Caco-2 (cell line): ENCODE results near the gene UBL3. TPM values are rescaled to one million over a fixed set of nuclear protein-coding genes. Genes with fewer than 3 reads are reported as not detected.

Experiments used
- BruUV-seq: library from RNA; stranded (reverse); fragments of 400-500 nt; replicated peaks from 2 replicates; lab custom pipeline; 2021; lab: Mats Ljungman, UMichigan
- CTCF ChIA-PET: fragments of 300-600 bp; sonication (Branson Sonifier 250); formaldehyde crosslinking; loops from one replicate; lab custom pipeline; 2022; ENCODE audit warnings: antibody characterized with exemption; lab: Charles Lee
- POLR2A ChIA-PET: fragments of 300-600 bp; sonication (Branson Sonifier 250); formaldehyde crosslinking; loops from one replicate; lab custom pipeline; 2022; ENCODE audit warnings: antibody characterized with exemption; lab: Charles Lee
- DNase-seq, 2 experiments: peaks; one replicate each; pipeline versions ENCODE4 v3.0.0 to v3.0.0-alpha.2; 2020 to 2022
- H3K27me3 ChIP-seq: replicated peaks from 2 replicates; pipeline ENCODE4 v1.6.0; 2011; ENCODE audit warnings: low read length; ENCODE audit not compliant: control insufficient read depth, insufficient read depth
- H3K36me3 ChIP-seq: 2 replicates; pipeline ENCODE4 v1.5.1; 2011; ENCODE audit warnings: low read length; ENCODE audit not compliant: control insufficient read depth, insufficient read depth
- H3K4me1 ChIP-seq: fragments of 250-450 bp; sonication (Bioruptor Pico); 2 replicates; pipeline ENCODE4 v1.5.1; 2020; ENCODE audit warnings: mild to moderate bottlenecking
- H3K4me3 ChIP-seq: 2 replicates; pipeline ENCODE4 v1.5.1; 2011; ENCODE audit warnings: low read depth, mild to moderate bottlenecking, control low read depth, low read length
- H3K9me3 ChIP-seq: fragments of 250-450 bp; sonication (Bioruptor Pico); 2 replicates; pipeline ENCODE4 v1.5.1; 2020; ENCODE audit warnings: mild to moderate bottlenecking, moderate library complexity
- H3K27ac Mint-ChIP-seq: one replicate; pipeline ENCODE4 v1.8.0; 2022; ENCODE audit warnings: mixed read lengths; ENCODE audit not compliant: unreplicated experiment
- H3K27me3 Mint-ChIP-seq: one replicate; pipeline ENCODE4 v1.8.0; 2022; ENCODE audit warnings: mixed read lengths; ENCODE audit not compliant: insufficient read depth, unreplicated experiment
- H3K36me3 Mint-ChIP-seq: one replicate; pipeline ENCODE4 v1.8.0; 2022; ENCODE audit warnings: mild to moderate bottlenecking, mixed read lengths; ENCODE audit not compliant: insufficient read depth, unreplicated experiment
- H3K4me1 Mint-ChIP-seq: one replicate; pipeline ENCODE4 v1.8.0; 2022; ENCODE audit warnings: low read depth, mixed read lengths; ENCODE audit not compliant: unreplicated experiment
- H3K4me3 Mint-ChIP-seq: one replicate; pipeline ENCODE4 v1.8.0; 2022; ENCODE audit warnings: mild to moderate bottlenecking, moderate library complexity, mixed read lengths; ENCODE audit not compliant: unreplicated experiment
- H3K9me3 Mint-ChIP-seq: one replicate; pipeline ENCODE4 v1.8.0; 2022; ENCODE audit warnings: mixed read lengths; ENCODE audit not compliant: unreplicated experiment
- intact Hi-C: fragments of 100-400 bp; cut with micrococcal nuclease; formaldehyde crosslinking; loops from one replicate; pipeline ENCODE4 v1.10.0; 2022; ENCODE audit not compliant: unreplicated experiment
- total RNA-seq: library from RNA; stranded (reverse); gene quantifications from 2 replicates; pipeline ENCODE4 v1.2.3, GENCODE V29; 2022
- TF ChIP-seq, protein P1 (sequence below), 2 experiments: fragments of 200-600 bp in 1 of 2; IDR thresholded peaks; 1 replicate in 1 of 2; 2 replicates in 1 of 2; pipeline versions ENCODE4 v1.5.1 to v1.8.0; 2011 to 2022; ENCODE audit warnings: antibody characterized with exemption in 1 of 2, control low read depth in 1 of 2, inconsistent platforms in 1 of 2, low read depth in 1 of 2, low read length in 1 of 2, mild to moderate bottlenecking in 1 of 2, moderate library complexity in 1 of 2; ENCODE audit not compliant: insufficient read depth in 1 of 2, severe bottlenecking in 1 of 2, unreplicated experiment in 1 of 2

UBL3 gene
- total RNA-seq, 1 experiment from 2014 or later: 37.5 TPM

GRCh38 chr13:29817604-29818378 lies 32.6 kb downstream of the UBL3 start:
- Histone ChIP-seq H3K4me1 (peaks cover 4% of the 10 kb centered on the region; the same call in 1 of the 2 replicates), H3K9me3 (no peaks in the 10 kb centered on the region), H3K27me3 (no peaks in the 10 kb centered on the region), H3K4me3 (no peak overlapping the region), H3K36me3 (no peaks in the 10 kb centered on the region)
- H3K27ac Mint-ChIP-seq: no peak overlapping the region
- H3K4me3 Mint-ChIP-seq: no peak overlapping the region
- ChIA-PET POLR2A (no interaction called here), CTCF (no interaction called here)
- TF ChIP-seq, protein P1, sequence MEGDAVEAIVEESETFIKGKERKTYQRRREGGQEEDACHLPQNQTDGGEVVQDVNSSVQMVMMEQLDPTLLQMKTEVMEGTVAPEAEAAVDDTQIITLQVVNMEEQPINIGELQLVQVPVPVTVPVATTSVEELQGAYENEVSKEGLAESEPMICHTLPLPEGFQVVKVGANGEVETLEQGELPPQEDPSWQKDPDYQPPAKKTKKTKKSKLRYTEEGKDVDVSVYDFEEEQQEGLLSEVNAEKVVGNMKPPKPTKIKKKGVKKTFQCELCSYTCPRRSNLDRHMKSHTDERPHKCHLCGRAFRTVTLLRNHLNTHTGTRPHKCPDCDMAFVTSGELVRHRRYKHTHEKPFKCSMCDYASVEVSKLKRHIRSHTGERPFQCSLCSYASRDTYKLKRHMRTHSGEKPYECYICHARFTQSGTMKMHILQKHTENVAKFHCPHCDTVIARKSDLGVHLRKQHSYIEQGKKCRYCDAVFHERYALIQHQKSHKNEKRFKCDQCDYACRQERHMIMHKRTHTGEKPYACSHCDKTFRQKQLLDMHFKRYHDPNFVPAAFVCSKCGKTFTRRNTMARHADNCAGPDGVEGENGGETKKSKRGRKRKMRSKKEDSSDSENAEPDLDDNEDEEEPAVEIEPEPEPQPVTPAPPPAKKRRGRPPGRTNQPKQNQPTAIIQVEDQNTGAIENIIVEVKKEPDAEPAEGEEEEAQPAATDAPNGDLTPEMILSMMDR (IDR thresholded peaks at IDR 0.05; ENCODE audit: insufficient read depth in 1 of 2, low read depth in 1 of 2, low read length in 1 of 2, severe bottlenecking in 1 of 2, unreplicated experiment in 1 of 2): no peak
- no peaks in the 10 kb centered on the region for H3K36me3 Mint-ChIP-seq
- no peaks in the 10 kb centered on the region for H3K27me3 Mint-ChIP-seq
- no peaks in the 10 kb centered on the region for H3K4me1 Mint-ChIP-seq
- intact Hi-C loops: no loop called here
- no peak for DNase-seq
- H3K9me3 Mint-ChIP-seq: no peaks in the 10 kb centered on the region
- BruUV-seq: no TSS peak

GRCh38 chr13:29816715-29817114 lies 33.7 kb downstream of the UBL3 start:
- Histone ChIP-seq H3K36me3 (no peaks in the 10 kb centered on the region), H3K4me1 (peaks cover 13% of the 10 kb centered on the region; the same call in 1 of the 2 replicates), H3K9me3 (no peaks in the 10 kb centered on the region), H3K4me3 (no peak overlapping the region), H3K27me3 (no peaks in the 10 kb centered on the region)
- no TSS peak for BruUV-seq
- Mint-ChIP-seq H3K27me3 (no peaks in the 10 kb centered on the region), H3K4me1 (peaks cover 5% of the 10 kb centered on the region), H3K4me3 (no peak overlapping the region), H3K27ac (no peak overlapping the region), H3K36me3 (no peaks in the 10 kb centered on the region), H3K9me3 (no peaks in the 10 kb centered on the region)
- POLR2A ChIA-PET: no interaction called here
- TF ChIP-seq, protein P1 (IDR thresholded peaks at IDR 0.05; ENCODE audit: insufficient read depth in 1 of 2, low read depth in 1 of 2, low read length in 1 of 2, severe bottlenecking in 1 of 2, unreplicated experiment in 1 of 2): no peak
- no peak for DNase-seq
- CTCF ChIA-PET: no interaction called here
- intact Hi-C loops: no loop called here

DNA sequence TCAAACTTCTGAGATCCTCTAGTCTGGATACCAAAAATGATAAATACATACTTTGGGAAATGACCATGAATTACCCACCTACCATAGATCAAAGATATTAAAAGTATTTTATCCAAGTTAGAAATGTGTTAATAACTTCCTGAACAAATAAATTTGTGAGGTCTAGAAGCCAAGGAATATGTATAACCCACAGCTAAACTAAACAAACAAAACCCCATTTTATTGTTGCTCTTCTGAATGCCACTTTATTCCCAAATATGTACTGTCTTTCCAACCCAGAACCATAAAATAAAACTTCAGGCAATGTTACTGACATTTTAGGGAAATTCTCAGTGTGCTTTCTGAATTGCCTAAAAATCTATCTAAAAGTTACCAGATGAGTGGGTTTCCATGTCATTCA lies 35.1 kb downstream of the UBL3 start:
- H3K36me3 Mint-ChIP-seq: no peaks in the 10 kb centered on the region
- TF ChIP-seq, protein P1 (IDR thresholded peaks at IDR 0.05; ENCODE audit: insufficient read depth in 1 of 2, low read depth in 1 of 2, low read length in 1 of 2, severe bottlenecking in 1 of 2, unreplicated experiment in 1 of 2): no peak
- Histone ChIP-seq H3K9me3 (no peaks in the 10 kb centered on the region), H3K4me3 (no peak overlapping the region), H3K27me3 (no peaks in the 10 kb centered on the region), H3K4me1 (peaks cover 27% of the 10 kb centered on the region), H3K36me3 (no peaks in the 10 kb centered on the region)
- no peak overlapping the region for H3K27ac Mint-ChIP-seq
- no TSS peak for BruUV-seq
- no peak overlapping the region for H3K4me3 Mint-ChIP-seq
- peaks cover 18% of the 10 kb centered on the region for H3K4me1 Mint-ChIP-seq
- ChIA-PET CTCF (no interaction called here), POLR2A (no interaction called here)
- H3K27me3 Mint-ChIP-seq: no peaks in the 10 kb centered on the region
- no peak for DNase-seq
- H3K9me3 Mint-ChIP-seq: no peaks in the 10 kb centered on the region
- intact Hi-C loops: no loop called here
